B cell (primary cell): ENCODE data around the gene GADL1. TPM values are rescaled to one million over a fixed set of nuclear protein-coding genes. Genes with fewer than 3 reads are reported as not detected.

ENCODE experiments used
- ATAC-seq: fragments of 200-7000 bp; cut with Tn5 transposase; one replicate; pipeline ENCODE4 v1.10.0; 2021; ENCODE audit warnings: low read depth, mild to moderate bottlenecking, moderate number of reproducible peaks, moderate library complexity
- CTCF ChIA-PET: fragments of 350-600 bp; sonication (Branson Sonifier 250); formaldehyde crosslinking; loops from one replicate; lab custom pipeline; 2021; ENCODE audit warnings: antibody characterized with exemption, inconsistent platforms; lab: Charles Lee
- POLR2A ChIA-PET: fragments of 350-600 bp; sonication (Branson Sonifier 250); formaldehyde crosslinking; loops from one replicate; lab custom pipeline; 2021; ENCODE audit warnings: antibody characterized with exemption; lab: Charles Lee
- DNase-seq: peaks from one replicate; pipeline ENCODE4 v3.0.0; 2013
- H2AFZ ChIP-seq: 2 replicates; pipeline ENCODE4 v1.6.1; 2012; ENCODE audit warnings: mild to moderate bottlenecking, low read depth, low read length; ENCODE audit not compliant: insufficient read depth, poor library complexity, severe bottlenecking
- H3K27ac ChIP-seq, 2 donors: 1 replicate in 1 of 2; 2 replicates in 1 of 2; pipeline ENCODE4 v1.5.1; 2012 to 2013; ENCODE audit warnings: low read length in 2 of 2, mild to moderate bottlenecking in 2 of 2, moderate library complexity in 1 of 2
- H3K27me3 ChIP-seq, 4 experiments: fragments of 200-600 bp in 1 of 4; sonication (generic) in 1 of 4; replicated peaks in 1 of 4; 1 replicate in 2 of 4; 2 replicates in 2 of 4; pipeline versions ENCODE4 v1.6.1 to v1.7.0; 2013 to 2016; ENCODE audit warnings: low read length in 3 of 4, mild to moderate bottlenecking in 2 of 4, mixed read lengths in 1 of 4, moderate library complexity in 1 of 4; ENCODE audit not compliant: insufficient read depth in 4 of 4, control insufficient read depth in 3 of 4; ENCODE audit errors: control extremely low read depth in 1 of 4
- H3K36me3 ChIP-seq, 2 experiments: replicated peaks in 1 of 2; 1 replicate in 1 of 2; 2 replicates in 1 of 2; pipeline versions ENCODE4 v1.6.1 to v1.7.1; 2013; ENCODE audit warnings: low read length in 1 of 2; ENCODE audit not compliant: insufficient read depth in 2 of 2, control insufficient read depth in 1 of 2; ENCODE audit errors: control extremely low read depth in 1 of 2, extremely low read depth in 1 of 2
- H3K4me1 ChIP-seq, 2 donors: fragments of 200-600 bp in 1 of 2; sonication (generic) in 1 of 2; 1 replicate in 1 of 2; 2 replicates in 1 of 2; pipeline versions ENCODE4 v1.5.1 to v1.6.1; 2013 to 2017; ENCODE audit warnings: low read length in 2 of 2; ENCODE audit not compliant: control insufficient read depth in 2 of 2, insufficient read depth in 2 of 2
- H3K4me2 ChIP-seq: replicated peaks from 2 replicates; pipeline ENCODE3; 2012; ENCODE audit warnings: mild to moderate bottlenecking, low read depth, low read length; ENCODE audit not compliant: poor library complexity, severe bottlenecking
- H3K4me3 ChIP-seq, 5 experiments: fragments of 200-600 bp in 1 of 5; sonication (generic) in 1 of 5; 1 replicate in 3 of 5; 2 replicates in 2 of 5; pipeline versions ENCODE4 v1.5.1 to v1.7.0; 2011 to 2016; ENCODE audit warnings: low read length in 4 of 5, mild to moderate bottlenecking in 4 of 5, low read depth in 2 of 5, control low read depth in 1 of 5, moderate library complexity in 1 of 5; ENCODE audit not compliant: insufficient read depth in 1 of 5; ENCODE audit errors: control extremely low read depth in 1 of 5, extremely low read depth in 1 of 5
- H3K79me2 ChIP-seq: fragments of 200-600 bp; sonication (generic); one replicate; pipeline ENCODE4 v1.6.0; 2016; ENCODE audit warnings: low read length; ENCODE audit not compliant: control insufficient read depth, insufficient read depth
- H3K9ac ChIP-seq: fragments of 200-600 bp; sonication (generic); 2 replicates; pipeline ENCODE4 v1.6.1; 2017; ENCODE audit warnings: mild to moderate bottlenecking, low read length, moderate library complexity
- H3K9me3 ChIP-seq, 3 donors: one replicate each; pipeline versions ENCODE4 v1.6.1 to v1.7.1; 2013; ENCODE audit warnings: low read length in 2 of 3; ENCODE audit not compliant: control insufficient read depth in 2 of 3, insufficient read depth in 1 of 3; ENCODE audit errors: control extremely low read depth in 1 of 3
- H4K20me1 ChIP-seq: 2 replicates; pipeline ENCODE4 v1.6.0; 2012; ENCODE audit warnings: mild to moderate bottlenecking, low read length; ENCODE audit not compliant: insufficient read depth, control insufficient read depth, poor library complexity, severe bottlenecking
- H3K27ac Mint-ChIP-seq: one replicate; pipeline ENCODE4 v1.8.0; 2021; ENCODE audit warnings: mixed read lengths
- H3K27me3 Mint-ChIP-seq: one replicate; pipeline ENCODE4 v1.8.0; 2021; ENCODE audit warnings: mixed read lengths
- H3K4me1 Mint-ChIP-seq: one replicate; pipeline ENCODE4 v1.8.0; 2021; ENCODE audit warnings: mixed read lengths
- H3K4me3 Mint-ChIP-seq: one replicate; pipeline ENCODE4 v1.8.0; 2021; ENCODE audit warnings: mixed read lengths
- H3K9me3 Mint-ChIP-seq: one replicate; pipeline ENCODE4 v1.8.0; 2022; ENCODE audit warnings: mixed read lengths; ENCODE audit not compliant: insufficient read depth
- CTCF ChIP-seq: fragments of 200-600 bp; IDR thresholded peaks from one replicate; pipeline ENCODE4 v1.8.0; 2022; ENCODE audit warnings: antibody characterized with exemption, mild to moderate bottlenecking
- EZH2 ChIP-seq: IDR thresholded peaks from 2 replicates; pipeline ENCODE4 v1.6.1; 2012; ENCODE audit warnings: borderline replicate concordance, low read depth, mild to moderate bottlenecking, moderate library complexity, low read length; ENCODE audit not compliant: insufficient read depth, poor library complexity, severe bottlenecking
- WGBS: methylation state at CpG from one replicate; pipeline ENCODE4 v1.1.5; 2013; ENCODE audit warnings: missing lambda C conversion rate; ENCODE audit not compliant: insufficient coverage; 5-methylcytosine and 5-hydroxymethylcytosine counted together
- intact Hi-C: fragments of 100-400 bp; cut with micrococcal nuclease; formaldehyde crosslinking; loops from one replicate; pipeline ENCODE4 v1.10.0; 2022
- polyA plus RNA-seq: library from polyadenylated mRNA; depleted of rRNA; stranded (reverse); fragments of >200 nt; gene quantifications from 2 replicates; pipeline ENCODE4 v1.2.3, GENCODE V29; 2012
- total RNA-seq, 2 donors: library from RNA; stranded (reverse); fragments of 120-200 nt in 1 of 2; gene quantifications; 1 replicate in 1 of 2; 2 replicates in 1 of 2; pipeline versions ENCODE4 v1.2.3 to v1.2.4, GENCODE V29; 2013 to 2022

Gene GADL1
- total and polyA plus RNA-seq, 2 donors (not counting 1 experiment from before 2014, with no cell fraction given), result not detected

GRCh38 chr3:30710017-30710416, 184.4 kb downstream of the GADL1 start:
- POLR2A ChIA-PET, result no interaction called here
- Histone ChIP-seq H2AFZ (no peak overlapping the region), H3K27ac (no peak overlapping the region), H3K36me3 (no peaks in the 10 kb centered on the region), H3K9ac (no peak overlapping the region), H3K79me2 (no peaks in the 10 kb centered on the region), H3K27me3 (no peaks in the 10 kb centered on the region), H3K4me2 (no peak overlapping the region), H3K4me1 (peaks cover 0 to 3% of the 10 kb centered on the region in 2 donors), H4K20me1 (no peaks in the 10 kb centered on the region), H3K4me3 (no peak overlapping the region), H3K9me3 (peaks cover 0 to 4% (median 4%) of the 10 kb centered on the region in 3 donors)
- no peak for ATAC-seq
- H3K9me3 Mint-ChIP-seq, result no peaks in the 10 kb centered on the region
- intact Hi-C loops, result no loop called here
- 100% methylated on average over 2 of the region's 7 CpGs for whole genome bisulfite sequencing
- CTCF ChIA-PET, result no interaction called here
- peaks cover 6% of the 10 kb centered on the region for H3K4me1 Mint-ChIP-seq
- H3K27me3 Mint-ChIP-seq, result no peaks in the 10 kb centered on the region
- H3K27ac Mint-ChIP-seq, result no peak overlapping the region
- no peak for TF ChIP-seq EZH2
- TF ChIP-seq CTCF, result no peak
- no peak for DNase-seq
- H3K4me3 Mint-ChIP-seq, result no peak overlapping the region

GRCh38 chr3:30708472-30708871, 186.0 kb downstream of the GADL1 start:
- intact Hi-C loops, result no loop called here

More at GRCh38 chr3:30708472-30708871, 186.0 kb downstream of the GADL1 start:
- TF ChIP-seq CTCF (no peak), EZH2 (no peak)
- Histone ChIP-seq H3K4me1 (peaks cover 0 to 3% of the 10 kb centered on the region in 2 donors), H3K27me3 (no peaks in the 10 kb centered on the region), H3K9ac (no peak overlapping the region), H4K20me1 (no peaks in the 10 kb centered on the region), H2AFZ (no peak overlapping the region), H3K4me3 (no peak overlapping the region), H3K36me3 (no peaks in the 10 kb centered on the region), H3K79me2 (no peaks in the 10 kb centered on the region), H3K4me2 (no peak overlapping the region), H3K27ac (no peak overlapping the region), H3K9me3 (no peaks in the 10 kb centered on the region)
- Mint-ChIP-seq H3K27me3 (no peaks in the 10 kb centered on the region), H3K27ac (no peak overlapping the region), H3K9me3 (peaks cover 2% of the 10 kb centered on the region), H3K4me3 (no peak overlapping the region), H3K4me1 (peaks cover 8% of the 10 kb centered on the region)
- ChIA-PET POLR2A (no interaction called here), CTCF (interaction anchor here (1.5 kb wide), 1 partner anchor 15 kb away, joined by 8 read pairs; no protein-coding TSS in a partner anchor)
- ATAC-seq (no peak), DNase-seq (no peak)
